HUDEP-2 (cell line): ENCODE data around the gene UBE2E2.

Experiments
- DNase-seq, 76 experiments: peaks; one replicate each; lab custom pipeline; 2025; ENCODE audit not compliant: unreplicated experiment in 76 of 76; lab: John Stamatoyannopoulos, UW

UBE2E2 gene

DNA sequence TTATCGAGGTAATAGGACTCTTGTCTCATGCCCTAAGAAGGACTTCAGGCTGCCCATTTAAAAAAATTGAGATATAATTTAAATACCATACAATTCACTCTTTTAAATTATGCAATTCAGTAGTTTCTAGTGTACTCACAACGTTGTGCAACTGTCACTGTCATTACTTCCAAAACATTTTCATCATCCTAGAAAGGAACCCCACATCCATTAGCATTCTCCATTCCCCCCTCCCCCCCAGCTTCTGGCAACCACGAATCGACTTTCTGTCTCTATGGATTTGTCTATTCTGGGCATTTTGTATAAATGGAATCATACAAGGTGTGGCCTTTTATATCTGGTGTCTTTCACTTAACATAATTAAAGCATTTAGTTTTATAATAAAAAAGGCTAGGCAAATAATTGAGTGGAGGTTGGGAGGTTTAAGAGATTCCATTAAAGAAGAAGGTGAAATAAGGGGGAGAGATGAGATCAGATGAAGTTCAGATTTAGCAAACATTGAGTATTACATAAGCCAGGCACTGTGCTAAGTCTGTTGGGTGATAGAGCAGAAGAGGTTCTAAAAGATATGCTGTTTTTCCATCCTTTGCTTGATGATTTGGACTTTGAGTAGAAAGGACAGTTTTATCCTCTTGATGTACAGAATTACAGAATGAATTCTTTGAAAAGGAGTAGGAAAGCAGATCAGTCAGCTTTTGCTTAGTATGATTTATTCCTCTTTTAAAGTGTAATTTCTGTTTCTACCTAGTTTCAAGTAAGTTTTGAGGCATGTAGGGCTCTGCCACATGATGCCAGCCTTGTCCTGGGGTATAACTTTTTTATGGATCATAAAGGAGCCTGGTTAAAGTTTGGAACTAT is 36.3 kb downstream of the UBE2E2 start:
- DNase-seq, result no peak

DNA sequence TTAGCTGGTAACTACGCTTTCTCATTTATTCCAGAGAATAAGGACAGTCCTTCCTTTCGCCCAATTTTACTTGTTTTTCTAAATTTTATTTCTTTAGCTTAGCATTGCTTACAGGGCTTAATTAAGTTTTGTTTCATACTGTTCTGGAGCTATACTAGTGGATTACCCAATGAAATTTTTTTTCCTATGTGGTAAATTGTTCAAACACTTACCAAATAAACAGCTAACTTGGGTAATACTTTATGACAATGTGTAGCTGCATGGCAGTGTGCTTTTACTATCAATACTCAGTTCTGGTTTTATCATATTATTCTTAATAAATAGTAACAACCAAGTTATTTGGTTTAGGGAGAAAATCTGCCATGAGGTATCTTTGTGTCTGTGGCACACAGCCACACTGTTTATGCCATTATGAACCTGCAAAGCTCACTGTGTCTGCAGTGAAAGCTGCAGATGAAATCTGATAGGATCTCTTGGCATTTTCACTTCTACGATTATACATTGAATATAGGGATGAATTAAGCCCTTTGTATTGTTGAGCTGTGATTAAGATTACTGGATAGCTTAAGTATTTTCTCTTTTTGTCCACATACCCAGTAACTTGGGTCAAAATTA is 37.2 kb downstream of the UBE2E2 start:
- DNase-seq, result no peak

DNA sequence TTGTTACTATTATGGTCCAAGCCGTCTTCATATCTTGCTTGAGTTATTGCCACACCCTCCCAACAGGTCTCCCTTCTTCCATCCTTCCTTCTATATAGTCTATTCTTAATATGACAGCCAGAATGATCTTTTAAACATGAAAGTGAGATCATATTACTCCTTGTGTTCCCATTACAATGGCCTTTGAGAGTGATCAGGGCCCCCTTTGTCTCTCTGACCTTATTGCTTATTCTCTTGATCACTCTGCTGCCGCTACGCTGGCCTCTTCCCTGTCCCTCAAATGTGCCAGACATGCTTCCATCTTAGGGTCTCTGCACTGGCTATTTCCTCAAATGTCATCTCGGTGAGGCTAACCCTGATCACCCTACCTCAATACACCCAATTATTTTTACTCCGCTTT is 38.1 kb downstream of the UBE2E2 start:
- DNase-seq, result no peak

DNA sequence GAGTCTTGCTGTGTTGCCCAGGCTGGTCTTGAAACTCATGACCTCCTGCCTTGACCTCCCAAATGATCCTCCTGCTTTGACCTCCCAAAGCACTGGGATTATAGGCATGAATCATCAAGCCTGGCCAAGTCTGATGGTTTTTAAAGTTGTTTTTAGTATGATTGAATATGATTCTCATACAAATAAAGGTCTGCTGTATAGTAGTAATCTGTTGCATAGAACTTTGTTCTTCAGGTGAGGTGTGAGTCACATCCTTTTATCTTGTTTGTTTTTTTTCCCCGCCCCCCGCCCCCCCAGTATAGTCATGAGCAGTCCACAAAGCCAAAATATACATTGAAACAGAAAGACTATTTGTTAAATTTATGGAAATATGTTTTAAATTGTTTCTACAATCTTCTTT is 39.0 kb downstream of the UBE2E2 start:
- no peak for DNase-seq

DNA sequence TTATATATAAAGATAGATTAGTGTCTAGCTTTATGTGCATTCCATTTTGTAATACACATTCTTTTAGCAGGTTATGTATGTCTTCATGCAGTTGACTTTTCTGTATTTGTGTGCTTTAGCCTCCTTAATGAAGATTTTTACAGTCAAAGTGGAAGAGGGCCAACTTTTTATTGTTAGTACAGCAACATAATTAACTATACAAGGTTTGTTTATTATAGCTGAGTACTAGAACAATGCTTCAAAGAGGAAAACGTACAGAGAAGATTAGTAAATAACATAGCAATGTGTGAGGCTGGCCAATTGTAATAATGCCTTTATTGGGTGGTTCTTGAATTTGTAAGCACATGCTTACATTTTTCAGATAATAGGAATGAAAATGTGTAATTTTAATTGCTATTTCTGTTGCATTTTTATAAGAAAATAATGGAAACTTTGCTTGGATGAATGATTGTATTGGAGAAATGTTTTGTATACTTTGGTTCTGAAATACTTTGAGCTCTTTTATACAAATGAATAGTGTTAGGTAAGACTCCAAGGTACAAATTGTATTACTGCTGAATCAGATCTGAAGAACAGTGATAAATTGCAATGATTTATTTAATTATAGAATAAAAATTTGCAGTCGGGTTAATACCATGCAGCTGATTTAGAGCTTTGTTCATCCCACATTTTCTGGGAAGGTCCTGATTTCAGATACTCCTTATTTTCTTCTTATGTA is 41.4 kb downstream of the UBE2E2 start:
- DNase-seq, result no peak

DNA sequence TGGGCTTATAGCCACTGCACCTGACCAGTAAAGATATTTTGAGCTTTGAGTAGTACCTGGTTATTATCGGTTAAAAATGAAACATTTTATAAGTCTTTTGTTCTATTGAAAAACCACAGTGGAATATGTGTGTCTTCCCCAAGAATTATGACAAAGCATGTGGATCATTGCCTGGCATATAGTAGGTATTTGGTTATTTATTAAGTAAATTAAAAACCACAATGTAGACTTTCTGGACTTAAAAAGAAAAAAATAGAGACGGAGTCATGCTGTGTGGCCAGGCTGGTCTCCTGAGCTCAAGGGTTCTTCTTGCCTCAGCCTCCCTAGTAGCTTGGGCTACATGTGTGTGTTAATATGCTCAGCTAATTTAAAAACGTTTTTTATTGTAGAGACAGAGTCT is 43.5 kb downstream of the UBE2E2 start:
- no peak for DNase-seq

DNA sequence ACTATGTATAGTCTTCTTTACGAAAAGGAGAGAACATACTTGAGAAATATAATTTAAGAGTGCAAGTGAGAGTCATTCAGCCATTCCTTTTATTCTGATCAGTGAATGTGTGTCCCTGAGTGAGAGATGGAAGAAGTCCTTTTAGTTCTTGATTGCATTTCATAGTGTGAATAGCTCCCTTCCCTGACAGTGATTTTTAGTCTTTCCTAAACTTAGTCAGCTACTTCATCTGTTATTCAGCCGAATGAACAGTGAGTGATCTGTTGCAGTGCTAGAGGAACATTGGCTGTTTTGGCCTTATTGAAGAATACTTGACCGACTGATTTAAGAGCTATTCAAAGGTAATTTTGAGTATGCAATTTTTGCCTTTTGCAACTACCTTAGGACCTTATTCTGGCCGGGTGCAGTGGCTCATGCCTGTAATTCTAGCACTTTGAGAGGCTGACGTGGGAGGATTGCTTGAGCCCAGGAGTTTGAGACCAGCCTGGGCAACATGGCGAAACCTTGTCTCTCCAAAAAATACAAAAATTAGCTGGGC is 45.5 kb downstream of the UBE2E2 start:
- DNase-seq, result no peak

DNA sequence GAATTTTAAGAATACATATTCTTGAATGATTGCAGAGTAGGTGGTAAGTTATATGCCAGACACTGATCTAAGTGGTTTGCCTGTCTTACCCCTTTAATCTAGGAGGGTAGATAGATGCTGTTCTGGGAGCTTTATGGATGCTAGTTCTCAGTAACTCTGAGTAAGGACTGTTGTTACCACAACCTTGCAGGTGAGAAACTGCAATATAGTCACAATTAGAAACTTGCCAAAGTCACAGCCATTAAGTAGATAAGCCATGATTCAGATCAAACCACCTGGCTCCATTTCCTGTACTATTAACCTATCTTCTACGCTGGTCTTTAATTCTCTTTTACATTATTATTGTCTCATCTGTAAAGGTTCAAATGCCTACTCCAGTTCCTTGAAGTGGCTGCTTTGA is 46.8 kb downstream of the UBE2E2 start:
- DNase-seq, result no peak

DNA sequence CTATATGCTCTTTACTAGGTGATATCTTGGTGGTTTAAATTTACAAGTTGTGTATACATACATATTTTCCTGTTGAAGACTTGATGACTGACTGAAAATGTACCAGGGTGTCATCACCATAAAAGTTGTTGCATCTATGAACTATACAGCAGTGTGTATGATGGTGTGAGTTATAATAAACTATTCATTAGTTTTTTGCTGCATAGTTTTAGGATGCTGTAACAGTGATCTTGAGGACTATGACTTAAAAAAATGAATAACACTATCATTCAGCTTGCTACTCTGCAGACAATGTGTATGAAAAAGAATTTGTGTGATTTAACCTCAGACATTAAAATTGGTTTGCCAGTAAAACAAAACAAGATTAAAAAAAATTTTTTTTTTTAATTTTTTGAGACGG is 49.0 kb downstream of the UBE2E2 start:
- DNase-seq, result no peak

DNA sequence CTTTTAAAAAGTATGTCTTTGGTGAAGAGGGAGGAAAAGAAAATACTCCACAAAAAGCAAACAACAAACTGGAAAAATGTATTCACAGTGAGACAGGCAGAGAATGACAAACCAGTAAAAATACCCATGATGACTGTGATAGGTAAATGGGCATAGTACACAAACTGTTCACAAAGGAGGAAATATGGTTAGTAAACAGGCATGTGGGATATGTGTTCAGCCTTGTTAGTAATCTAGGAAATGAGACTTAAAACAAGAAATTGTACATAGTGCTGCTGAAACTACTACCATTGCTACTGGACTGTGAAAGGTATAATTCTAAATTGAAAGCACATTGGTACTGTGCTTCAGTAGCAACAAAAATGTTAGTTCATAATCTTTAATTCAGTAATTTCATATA is 50.1 kb downstream of the UBE2E2 start:
- DNase-seq, result no peak

DNA sequence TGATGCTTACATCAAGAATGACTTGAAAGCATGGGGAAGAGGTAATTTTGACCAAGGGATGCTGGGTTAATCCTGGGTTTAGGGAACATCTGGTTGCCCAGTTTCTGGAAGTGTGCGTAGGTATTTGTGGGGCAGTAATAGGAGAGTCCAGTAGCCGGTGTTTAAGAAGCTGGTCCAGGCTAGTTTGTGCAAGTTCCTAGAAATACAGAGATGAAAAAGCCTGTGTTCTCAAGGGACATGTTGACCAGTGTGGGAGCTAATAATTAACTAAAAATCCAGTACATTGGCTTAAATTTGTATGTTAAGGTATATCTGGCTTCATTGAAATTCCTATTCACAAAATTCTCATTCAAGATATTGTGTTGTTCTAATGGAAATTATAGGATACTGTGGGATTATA is 51.2 kb downstream of the UBE2E2 start:
- DNase-seq, result no peak

DNA sequence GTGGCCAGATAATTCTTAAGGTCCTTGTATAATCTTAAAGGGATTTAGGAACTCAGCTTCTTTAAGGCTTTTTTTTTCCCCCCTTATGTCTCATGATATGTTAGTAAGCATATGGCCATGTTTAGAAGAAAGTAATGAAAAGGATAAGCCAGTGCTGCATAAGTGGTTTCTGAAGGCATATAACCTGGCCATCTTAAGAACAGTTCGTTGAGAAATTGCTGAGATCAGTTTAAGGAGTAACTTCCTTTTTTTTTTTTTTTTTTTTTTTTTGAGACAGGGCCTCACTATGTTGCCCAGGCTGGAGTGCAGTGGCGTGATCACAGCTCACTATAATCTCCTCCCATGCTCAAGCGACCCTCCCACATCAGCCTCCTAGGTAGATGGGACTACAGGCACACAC is 51.7 kb downstream of the UBE2E2 start:
- no peak for DNase-seq

DNA sequence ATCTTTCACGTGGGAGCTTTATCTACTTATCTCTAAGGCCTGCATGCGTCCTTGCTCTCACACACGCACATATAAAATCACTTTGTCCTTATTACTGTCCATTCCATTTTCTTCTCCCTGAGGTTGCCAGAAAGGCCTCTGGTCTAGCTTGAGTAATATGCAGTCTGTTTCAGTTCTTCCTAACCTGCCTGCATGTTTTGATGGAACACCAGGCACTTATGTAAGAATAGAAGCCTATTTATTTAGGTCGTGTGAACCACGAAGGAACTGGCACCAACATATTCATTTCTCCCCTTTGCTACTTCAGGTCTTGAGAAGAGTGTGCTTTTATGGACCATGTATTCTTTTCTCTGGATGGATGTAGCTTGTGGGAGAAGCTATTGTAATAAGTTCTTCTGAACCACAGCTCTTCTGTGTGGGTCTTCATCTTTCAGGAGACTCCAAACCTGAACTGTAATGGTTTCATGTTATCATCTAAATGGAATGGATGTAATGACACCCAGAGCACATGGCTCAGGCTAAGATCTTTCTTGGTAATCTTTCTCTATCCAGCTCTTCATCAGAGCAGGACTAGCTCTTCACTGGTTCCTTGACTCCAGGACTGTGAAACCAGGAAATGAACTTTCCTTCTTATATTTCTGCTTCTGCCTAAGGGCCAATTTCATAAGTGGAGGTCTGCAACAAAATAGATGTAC is 53.8 kb downstream of the UBE2E2 start:
- peak in 2 of 76 experiments; percentile 14 to 16 for DNase-seq

DNA sequence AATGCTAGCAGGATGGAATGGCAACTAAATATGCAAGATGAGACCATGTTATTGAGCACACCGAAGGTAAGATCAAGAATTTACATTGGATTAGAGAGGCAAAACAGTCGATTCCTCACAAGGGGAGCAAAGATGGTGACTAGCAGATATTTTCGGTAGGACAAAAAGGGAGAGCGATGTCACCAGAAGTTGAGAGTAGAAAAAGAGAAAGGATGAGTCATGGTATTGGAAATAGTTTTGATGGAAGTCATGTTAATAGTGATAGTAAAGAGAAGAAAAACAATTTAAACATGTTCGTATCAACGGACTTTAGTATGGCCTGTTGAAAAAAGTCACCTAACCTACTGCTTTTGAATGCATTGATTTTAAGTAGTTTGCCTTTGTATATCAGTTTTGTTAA is 55.0 kb downstream of the UBE2E2 start:
- no peak for DNase-seq

DNA sequence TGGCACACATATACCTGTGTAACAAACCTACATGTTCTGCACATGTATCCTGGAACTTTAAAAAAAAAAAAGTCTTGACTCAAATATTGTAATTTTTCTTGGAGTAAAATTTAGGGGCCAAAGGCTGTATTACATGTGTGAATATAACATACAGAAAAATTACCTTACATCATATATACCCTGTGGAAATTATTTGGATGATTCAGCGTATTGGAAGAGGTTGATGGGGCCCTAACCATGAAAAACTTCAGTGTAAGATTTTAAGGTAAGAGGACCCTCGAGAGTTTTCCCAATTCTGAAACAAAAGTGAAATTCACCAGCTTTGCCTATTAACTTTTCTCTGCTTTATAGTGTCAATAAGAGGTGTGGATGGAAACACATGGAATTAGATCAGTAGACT is 56.4 kb downstream of the UBE2E2 start:
- DNase-seq, result no peak

DNA sequence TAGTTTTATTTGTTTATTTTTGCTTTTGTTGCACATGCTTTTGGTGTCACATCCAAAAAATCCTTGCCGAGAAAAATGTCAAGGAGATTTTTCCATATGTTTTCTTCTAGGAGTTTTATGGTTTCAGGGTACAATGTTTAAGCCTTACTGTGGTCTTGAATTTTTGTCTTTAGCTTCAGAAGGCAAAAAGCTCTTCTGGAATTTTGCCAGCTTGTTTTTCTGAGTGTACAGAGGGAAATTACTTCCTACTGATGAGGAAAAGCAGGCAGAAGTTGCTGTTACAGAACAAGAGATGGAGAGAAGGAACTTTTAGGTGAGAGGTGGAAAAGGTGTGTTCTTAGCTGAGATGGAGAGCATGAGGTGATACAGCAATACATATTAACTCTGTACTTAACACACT is 59.6 kb downstream of the UBE2E2 start:
- DNase-seq, result no peak

DNA sequence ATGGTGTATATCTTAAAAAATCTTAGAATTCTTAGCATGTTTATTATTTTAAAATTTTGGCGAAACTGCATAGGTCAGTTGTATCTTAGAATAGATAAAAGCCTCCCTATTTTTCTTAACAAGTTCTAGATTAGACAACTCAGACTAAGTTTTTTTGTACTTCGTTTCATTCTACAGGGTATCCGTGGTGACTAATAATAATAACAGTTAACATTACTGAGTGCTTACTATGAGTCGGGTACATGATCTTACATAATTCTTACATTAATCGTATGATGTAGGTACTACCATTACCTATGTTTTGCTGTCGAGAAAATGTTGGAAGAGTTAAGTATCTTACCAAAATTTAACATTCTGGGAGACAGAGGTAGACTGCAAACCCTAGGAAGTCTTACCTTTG is 60.7 kb downstream of the UBE2E2 start:
- DNase-seq, result no peak

DNA sequence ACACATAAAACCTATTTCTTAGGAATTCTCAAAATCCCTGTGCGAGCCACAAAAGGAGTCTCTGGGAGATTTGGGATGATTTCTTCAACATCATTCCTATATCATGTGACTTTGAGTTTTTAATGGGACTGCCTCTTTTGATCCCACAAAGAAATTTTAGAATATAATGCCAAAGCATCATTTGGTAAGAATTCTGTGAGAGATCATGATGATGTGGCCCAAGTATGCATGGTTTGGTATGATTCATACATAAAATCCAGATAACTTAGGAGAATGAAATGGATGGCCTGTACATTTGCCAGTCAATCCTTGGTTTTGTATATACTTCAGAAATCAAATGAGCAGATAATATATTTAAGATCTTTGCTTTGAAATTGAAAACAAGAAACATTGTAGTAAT is 61.3 kb downstream of the UBE2E2 start:
- DNase-seq, result no peak

DNA sequence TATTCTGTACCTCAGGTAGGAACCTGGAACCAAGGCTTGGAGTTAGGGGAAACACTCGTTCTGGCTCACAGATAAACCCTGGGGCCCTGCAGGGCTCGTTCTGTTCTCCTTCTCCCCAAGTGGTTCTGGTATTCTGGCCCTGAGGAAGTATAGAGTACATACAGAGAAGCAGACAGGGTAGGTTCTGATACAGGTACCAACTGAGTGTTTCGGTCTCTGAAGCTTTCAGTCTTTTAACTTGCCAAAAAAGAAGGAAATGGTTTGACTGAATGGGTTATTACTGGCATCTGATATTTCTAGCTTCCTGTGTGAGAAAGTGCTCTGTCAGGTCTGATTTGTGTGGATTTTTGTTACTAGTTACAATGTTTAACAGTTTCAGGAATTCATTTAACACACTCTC is 67.3 kb downstream of the UBE2E2 start:
- no peak for DNase-seq

DNA sequence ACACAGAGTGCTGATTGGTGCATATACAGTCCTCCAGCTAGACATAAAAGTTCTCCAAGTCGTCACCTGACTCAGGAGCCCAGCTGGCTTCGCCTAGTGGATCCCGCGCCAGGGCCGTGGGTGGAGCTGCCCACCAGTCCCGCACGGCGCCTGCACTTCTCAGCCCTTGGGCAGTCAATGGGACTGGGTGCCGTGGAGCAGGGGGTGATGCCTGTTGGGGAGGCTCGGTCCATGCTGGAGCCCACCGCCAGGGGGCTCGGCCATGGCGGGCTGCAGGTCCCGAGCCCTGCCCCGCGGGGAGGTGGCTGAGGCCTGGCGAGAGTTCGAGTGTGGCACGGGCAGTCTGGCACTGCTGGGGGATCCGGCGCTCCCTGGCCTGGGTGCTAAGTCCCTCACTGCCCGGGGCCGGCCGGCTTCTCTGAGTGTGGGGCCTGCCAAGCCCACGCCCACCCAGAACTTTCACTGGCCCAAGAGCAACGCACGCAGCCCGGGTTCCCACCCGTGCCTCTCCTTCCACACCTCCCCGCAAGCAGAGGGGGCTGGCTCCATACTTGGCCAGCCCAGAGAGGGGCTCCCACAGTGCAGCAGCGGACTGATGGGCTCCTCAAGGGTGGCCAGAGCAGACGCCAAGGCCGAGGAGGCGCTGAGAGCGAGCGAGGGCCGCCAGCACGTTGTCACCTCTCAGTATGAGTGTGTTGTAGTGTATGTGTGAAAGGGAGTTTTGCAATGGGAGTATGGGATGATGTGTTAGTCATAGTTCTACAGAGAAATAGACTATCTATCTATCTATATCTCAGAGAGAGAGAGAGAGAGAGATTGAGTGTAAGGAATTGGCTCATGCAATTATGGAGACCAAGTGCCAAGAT is 69.0 kb downstream of the UBE2E2 start:
- no peak for DNase-seq
